ENCODE measurements around the gene APLP2. TPM values are rescaled to one million over a fixed set of nuclear protein-coding genes. Genes with fewer than 3 reads are reported as not detected.

The APLP2 gene
- polyA plus RNA-seq, 1 donor from 2014 or later = 226 TPM

- Histone ChIP-seq H3K27ac (ENCODE audit: low read length) (no peak overlapping the region), H3K79me2 (replicated peaks; ENCODE audit: insufficient read depth, low read length) (no peaks in the 10 kb centered on the region), H4K20me1 (ENCODE audit: insufficient read depth) (no peaks in the 10 kb centered on the region), H3K9me3 (ENCODE audit: low read length) (no peaks in the 10 kb centered on the region), H3K4me2 (ENCODE audit: low read length) (no peak overlapping the region), H3F3A (ENCODE audit: insufficient read depth, low read length, poor library complexity, severe bottlenecking) (peaks cover 3% of the 10 kb centered on the region), H3K9me2 (ENCODE audit: insufficient read depth, low read length) (no peaks in the 10 kb centered on the region), H3K36me3 (ENCODE audit: insufficient read depth, low read length) (peaks cover 8% of the 10 kb centered on the region), H3K4me3 (ENCODE audit: low read length) (no peak overlapping the region), H3K27me3 (ENCODE audit: insufficient read depth, low read depth, low read length) (no peaks in the 10 kb centered on the region), H3K9ac (ENCODE audit: low read length) (no peak overlapping the region), H2AFZ (ENCODE audit: low read depth, low read length) (no peak overlapping the region)
- TF ChIP-seq, protein P1, sequence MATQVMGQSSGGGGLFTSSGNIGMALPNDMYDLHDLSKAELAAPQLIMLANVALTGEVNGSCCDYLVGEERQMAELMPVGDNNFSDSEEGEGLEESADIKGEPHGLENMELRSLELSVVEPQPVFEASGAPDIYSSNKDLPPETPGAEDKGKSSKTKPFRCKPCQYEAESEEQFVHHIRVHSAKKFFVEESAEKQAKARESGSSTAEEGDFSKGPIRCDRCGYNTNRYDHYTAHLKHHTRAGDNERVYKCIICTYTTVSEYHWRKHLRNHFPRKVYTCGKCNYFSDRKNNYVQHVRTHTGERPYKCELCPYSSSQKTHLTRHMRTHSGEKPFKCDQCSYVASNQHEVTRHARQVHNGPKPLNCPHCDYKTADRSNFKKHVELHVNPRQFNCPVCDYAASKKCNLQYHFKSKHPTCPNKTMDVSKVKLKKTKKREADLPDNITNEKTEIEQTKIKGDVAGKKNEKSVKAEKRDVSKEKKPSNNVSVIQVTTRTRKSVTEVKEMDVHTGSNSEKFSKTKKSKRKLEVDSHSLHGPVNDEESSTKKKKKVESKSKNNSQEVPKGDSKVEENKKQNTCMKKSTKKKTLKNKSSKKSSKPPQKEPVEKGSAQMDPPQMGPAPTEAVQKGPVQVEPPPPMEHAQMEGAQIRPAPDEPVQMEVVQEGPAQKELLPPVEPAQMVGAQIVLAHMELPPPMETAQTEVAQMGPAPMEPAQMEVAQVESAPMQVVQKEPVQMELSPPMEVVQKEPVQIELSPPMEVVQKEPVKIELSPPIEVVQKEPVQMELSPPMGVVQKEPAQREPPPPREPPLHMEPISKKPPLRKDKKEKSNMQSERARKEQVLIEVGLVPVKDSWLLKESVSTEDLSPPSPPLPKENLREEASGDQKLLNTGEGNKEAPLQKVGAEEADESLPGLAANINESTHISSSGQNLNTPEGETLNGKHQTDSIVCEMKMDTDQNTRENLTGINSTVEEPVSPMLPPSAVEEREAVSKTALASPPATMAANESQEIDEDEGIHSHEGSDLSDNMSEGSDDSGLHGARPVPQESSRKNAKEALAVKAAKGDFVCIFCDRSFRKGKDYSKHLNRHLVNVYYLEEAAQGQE (IDR thresholded peaks at IDR 0.05; ENCODE audit: borderline replicate concordance) = no peak
- TF ChIP-seq MXI1 (conservative IDR thresholded peaks at IDR 0.05; ENCODE audit: poor library complexity, severe bottlenecking) (no peak), RAD21 (conservative IDR thresholded peaks at IDR 0.05) (no peak), SMC3 (conservative IDR thresholded peaks at IDR 0.05; ENCODE audit: poor library complexity) (no peak), TAF1 (IDR thresholded peaks at IDR 0.05; ENCODE audit: low read depth) (no peak), POLR2AphosphoS5 (IDR thresholded peaks at IDR 0.05) (no peak)
- TF ChIP-seq, protein P2, sequence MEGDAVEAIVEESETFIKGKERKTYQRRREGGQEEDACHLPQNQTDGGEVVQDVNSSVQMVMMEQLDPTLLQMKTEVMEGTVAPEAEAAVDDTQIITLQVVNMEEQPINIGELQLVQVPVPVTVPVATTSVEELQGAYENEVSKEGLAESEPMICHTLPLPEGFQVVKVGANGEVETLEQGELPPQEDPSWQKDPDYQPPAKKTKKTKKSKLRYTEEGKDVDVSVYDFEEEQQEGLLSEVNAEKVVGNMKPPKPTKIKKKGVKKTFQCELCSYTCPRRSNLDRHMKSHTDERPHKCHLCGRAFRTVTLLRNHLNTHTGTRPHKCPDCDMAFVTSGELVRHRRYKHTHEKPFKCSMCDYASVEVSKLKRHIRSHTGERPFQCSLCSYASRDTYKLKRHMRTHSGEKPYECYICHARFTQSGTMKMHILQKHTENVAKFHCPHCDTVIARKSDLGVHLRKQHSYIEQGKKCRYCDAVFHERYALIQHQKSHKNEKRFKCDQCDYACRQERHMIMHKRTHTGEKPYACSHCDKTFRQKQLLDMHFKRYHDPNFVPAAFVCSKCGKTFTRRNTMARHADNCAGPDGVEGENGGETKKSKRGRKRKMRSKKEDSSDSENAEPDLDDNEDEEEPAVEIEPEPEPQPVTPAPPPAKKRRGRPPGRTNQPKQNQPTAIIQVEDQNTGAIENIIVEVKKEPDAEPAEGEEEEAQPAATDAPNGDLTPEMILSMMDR (IDR thresholded peaks at IDR 0.05; ENCODE audit: poor library complexity, severe bottlenecking) = no peak
Observed at GRCh38 chr11:130148796-130149326, 79.2 kb downstream of the APLP2 start.

GRCh38 chr11:130150790-130151189 lies 81.1 kb downstream of the APLP2 start:
- H3K9me2 ChIP-seq (ENCODE audit: insufficient read depth, low read length) = no peaks in the 10 kb centered on the region
- H3F3A ChIP-seq (ENCODE audit: insufficient read depth, low read length, poor library complexity, severe bottlenecking) = no peaks in the 10 kb centered on the region
- H3K4me3 ChIP-seq (ENCODE audit: low read length) = no peak overlapping the region
- no peak overlapping the region for H3K4me2 ChIP-seq (ENCODE audit: low read length)
- no peak overlapping the region for H3K27ac ChIP-seq (ENCODE audit: low read length)
- H4K20me1 ChIP-seq (ENCODE audit: insufficient read depth) = no peaks in the 10 kb centered on the region
- H3K79me2 ChIP-seq (replicated peaks; ENCODE audit: insufficient read depth, low read length) = no peaks in the 10 kb centered on the region
- H2AFZ ChIP-seq (ENCODE audit: low read depth, low read length) = no peak overlapping the region
- H3K9ac ChIP-seq (ENCODE audit: low read length) = no peak overlapping the region
- no peaks in the 10 kb centered on the region for H3K9me3 ChIP-seq (ENCODE audit: low read length)
- TF ChIP-seq, protein P1 (IDR thresholded peaks at IDR 0.05; ENCODE audit: borderline replicate concordance) = no peak
- TF ChIP-seq, protein P2 (IDR thresholded peaks at IDR 0.05; ENCODE audit: poor library complexity, severe bottlenecking) = no peak
- TF ChIP-seq MXI1 (conservative IDR thresholded peaks at IDR 0.05; ENCODE audit: poor library complexity, severe bottlenecking) = no peak
- TF ChIP-seq POLR2AphosphoS5 (IDR thresholded peaks at IDR 0.05) = no peak
- TF ChIP-seq EP300 (conservative IDR thresholded peaks at IDR 0.05; ENCODE audit: poor library complexity, severe bottlenecking) = no peak
- no peaks in the 10 kb centered on the region for H3K27me3 ChIP-seq (ENCODE audit: insufficient read depth, low read depth, low read length)
- peaks cover 8% of the 10 kb centered on the region for H3K36me3 ChIP-seq (ENCODE audit: insufficient read depth, low read length)

Measured in neural cell (in vitro differentiated cells).